ENCODE data around the gene TRAT1. TPM values are rescaled to one million over a fixed set of nuclear protein-coding genes. Genes with fewer than 3 reads are reported as not detected.

Gene TRAT1
- total and polyA plus RNA-seq, 2 donors (not counting 3 experiments of a cell fraction or from before 2014, with no cell fraction given), result not detected

DNA sequence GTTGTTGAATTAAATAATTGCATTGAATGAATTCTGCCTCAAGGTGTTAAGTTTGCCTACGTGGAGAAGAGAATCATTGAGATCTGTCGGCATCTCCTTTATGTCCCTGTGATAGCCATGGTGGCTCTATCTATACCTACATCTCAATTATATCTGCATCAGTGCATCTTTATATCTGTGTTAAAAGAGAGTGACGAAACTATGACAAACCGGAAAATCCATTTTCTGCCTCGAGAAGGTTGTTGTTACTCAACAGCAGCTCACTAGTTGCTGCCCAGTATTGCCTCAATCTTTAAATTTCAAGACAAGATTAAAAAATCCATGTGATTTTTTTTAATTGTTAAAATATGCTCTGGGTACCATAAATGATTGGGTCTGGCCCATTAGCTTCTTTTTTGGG lies 72.4 kb downstream of the TRAT1 start:
- Histone ChIP-seq H3K9me1 (replicated peaks; ENCODE audit: control insufficient read depth, extremely low read depth, insufficient read depth, low read length) (no peaks in the 10 kb centered on the region), H4K20me1 (replicated peaks; ENCODE audit: control insufficient read depth, extremely low read depth, insufficient read depth, low read length) (no peaks in the 10 kb centered on the region), H3K27ac (ENCODE audit: insufficient read depth, low read depth, low read length) (no peak overlapping the region), H2AFZ (ENCODE audit: low read depth, low read length) (no peak overlapping the region), H3K9ac (replicated peaks; ENCODE audit: extremely low read depth, insufficient read depth, low read length) (no peak overlapping the region), H3K4me2 (ENCODE audit: insufficient read depth, low read length) (no peak overlapping the region), H3K79me2 (ENCODE audit: control insufficient read depth, insufficient read depth, low read length) (no peaks in the 10 kb centered on the region), H3K4me3 (replicated peaks in 1 of 3; ENCODE audit: insufficient read depth in 1 of 3, low read depth in 1 of 3, low read length in 3 of 3) (no peak overlapping the region), H3K9me3 (replicated peaks; ENCODE audit: control insufficient read depth, insufficient read depth, low read length) (no peaks in the 10 kb centered on the region), H3K27me3 (ENCODE audit: control insufficient read depth in 2 of 2, insufficient read depth in 2 of 2, low read length in 2 of 2) (no peaks in the 10 kb centered on the region), H3K36me3 (ENCODE audit: control insufficient read depth in 2 of 2, extremely low read depth in 1 of 2, insufficient read depth in 2 of 2, low read length in 2 of 2) (no peaks in the 10 kb centered on the region), H3K4me1 (ENCODE audit: control insufficient read depth, extremely low read depth, insufficient read depth, low read length) (no peaks in the 10 kb centered on the region)
- CTCF ChIA-PET, result no interaction called here
- TF ChIP-seq FOS (IDR thresholded peaks at IDR 0.05; ENCODE audit: borderline replicate concordance, insufficient read depth, low read length) (no peak), GATA2 (IDR thresholded peaks at IDR 0.05; ENCODE audit: insufficient read depth, insufficient read length, low read depth, low read length) (no peak), POLR2A (IDR thresholded peaks at IDR 0.05; ENCODE audit: low read depth, low read length) (no peak), EZH2 (IDR thresholded peaks at IDR 0.05; ENCODE audit: borderline replicate concordance, low read depth, low read length, severe bottlenecking) (no peak), POLR2AphosphoS5 (IDR thresholded peaks at IDR 0.05; ENCODE audit: insufficient read depth, low read depth, low read length) (no peak), JUN (IDR thresholded peaks at IDR 0.05; ENCODE audit: borderline replicate concordance, insufficient read depth, insufficient read length, low read depth) (no peak), MYC (IDR thresholded peaks at IDR 0.05; ENCODE audit: low read depth, low read length) (no peak)
- TF ChIP-seq, protein P1, sequence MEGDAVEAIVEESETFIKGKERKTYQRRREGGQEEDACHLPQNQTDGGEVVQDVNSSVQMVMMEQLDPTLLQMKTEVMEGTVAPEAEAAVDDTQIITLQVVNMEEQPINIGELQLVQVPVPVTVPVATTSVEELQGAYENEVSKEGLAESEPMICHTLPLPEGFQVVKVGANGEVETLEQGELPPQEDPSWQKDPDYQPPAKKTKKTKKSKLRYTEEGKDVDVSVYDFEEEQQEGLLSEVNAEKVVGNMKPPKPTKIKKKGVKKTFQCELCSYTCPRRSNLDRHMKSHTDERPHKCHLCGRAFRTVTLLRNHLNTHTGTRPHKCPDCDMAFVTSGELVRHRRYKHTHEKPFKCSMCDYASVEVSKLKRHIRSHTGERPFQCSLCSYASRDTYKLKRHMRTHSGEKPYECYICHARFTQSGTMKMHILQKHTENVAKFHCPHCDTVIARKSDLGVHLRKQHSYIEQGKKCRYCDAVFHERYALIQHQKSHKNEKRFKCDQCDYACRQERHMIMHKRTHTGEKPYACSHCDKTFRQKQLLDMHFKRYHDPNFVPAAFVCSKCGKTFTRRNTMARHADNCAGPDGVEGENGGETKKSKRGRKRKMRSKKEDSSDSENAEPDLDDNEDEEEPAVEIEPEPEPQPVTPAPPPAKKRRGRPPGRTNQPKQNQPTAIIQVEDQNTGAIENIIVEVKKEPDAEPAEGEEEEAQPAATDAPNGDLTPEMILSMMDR (IDR thresholded peaks at IDR 0.05; ENCODE audit: extremely low read depth in 1 of 2, insufficient read depth in 1 of 2, low read depth in 1 of 2, low read length in 2 of 2), result no peak
- TF ChIP-seq, protein P2, sequence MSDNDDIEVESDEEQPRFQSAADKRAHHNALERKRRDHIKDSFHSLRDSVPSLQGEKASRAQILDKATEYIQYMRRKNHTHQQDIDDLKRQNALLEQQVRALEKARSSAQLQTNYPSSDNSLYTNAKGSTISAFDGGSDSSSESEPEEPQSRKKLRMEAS (IDR thresholded peaks at IDR 0.05; ENCODE audit: insufficient read depth, insufficient read length), result no peak
- DNase-seq (ENCODE audit: low read depth, low spot score) (no peak), FAIRE-seq (no peak)
- POLR2A ChIA-PET, result no interaction called here
- intact Hi-C loops (cut with micrococcal nuclease), result no loop called here
- dilution Hi-C loops (cut with MboI; ENCODE audit: extremely low pct_ligation_motif_present, low sequenced_read_pairs), result no loop called here
- no TSS peak for BruUV-seq (replicated peaks)

All from endothelial cell of umbilical vein (primary cell).